ENCODE results near the gene GSTM4. TPM values are rescaled to one million over a fixed set of nuclear protein-coding genes. Genes with fewer than 3 reads are reported as not detected.

GSTM4 gene
- total RNA-seq, 1 experiment from 2014 or later, result 11.9 TPM

- CTCF ChIA-PET, result no interaction called here
- no peaks in the 10 kb centered on the region for H3K9me3 ChIP-seq
- H3K27me3 ChIP-seq (replicated peaks; ENCODE audit: control insufficient read depth, insufficient read depth, low read length), result no peaks in the 10 kb centered on the region
- POLR2A ChIA-PET, result no interaction called here
- DNase-seq, result no peak
- H3K27me3 Mint-ChIP-seq (ENCODE audit: insufficient read depth, unreplicated experiment), result no peaks in the 10 kb centered on the region
- H3K4me1 Mint-ChIP-seq (ENCODE audit: low read depth, unreplicated experiment), result peaks cover 18% of the 10 kb centered on the region
- no peaks in the 10 kb centered on the region for H3K4me1 ChIP-seq
- H3K9me3 Mint-ChIP-seq (ENCODE audit: unreplicated experiment), result no peaks in the 10 kb centered on the region
- no peak overlapping the region for H3K4me3 Mint-ChIP-seq (ENCODE audit: unreplicated experiment)
- no TSS peak for BruUV-seq (replicated peaks)
- TF ChIP-seq CTCF (IDR thresholded peaks at IDR 0.05; ENCODE audit: insufficient read depth in 1 of 2, low read depth in 1 of 2, low read length in 1 of 2, severe bottlenecking in 1 of 2, unreplicated experiment in 1 of 2), result no peak
- H3K4me3 ChIP-seq (ENCODE audit: low read depth, low read length), result no peak overlapping the region
- intact Hi-C loops (cut with micrococcal nuclease; ENCODE audit: unreplicated experiment), result loop anchor here (5.0 kb wide), 1 partner anchor 115 kb away; no protein-coding TSS in a partner anchor
- no peaks in the 10 kb centered on the region for H3K36me3 Mint-ChIP-seq (ENCODE audit: insufficient read depth, unreplicated experiment)
- no peaks in the 10 kb centered on the region for H3K36me3 ChIP-seq (ENCODE audit: control insufficient read depth, insufficient read depth, low read length)
- no peak overlapping the region for H3K27ac Mint-ChIP-seq (ENCODE audit: unreplicated experiment)
These were observed 1.5 kb downstream of the GSTM4 start for GRCh38 chr1:109657395-109657794.

GRCh38 chr1:109657970-109658369 lies 2.1 kb downstream of the GSTM4 start:
- intact Hi-C loops (cut with micrococcal nuclease; ENCODE audit: unreplicated experiment), result loop anchor here (5.0 kb wide), 1 partner anchor 114 kb away; no protein-coding TSS in a partner anchor
- no peaks in the 10 kb centered on the region for H3K9me3 Mint-ChIP-seq (ENCODE audit: unreplicated experiment)
- Histone ChIP-seq H3K4me1 (no peaks in the 10 kb centered on the region), H3K9me3 (no peaks in the 10 kb centered on the region), H3K27me3 (replicated peaks; ENCODE audit: control insufficient read depth, insufficient read depth, low read length) (no peaks in the 10 kb centered on the region), H3K36me3 (ENCODE audit: control insufficient read depth, insufficient read depth, low read length) (no peaks in the 10 kb centered on the region), H3K4me3 (ENCODE audit: low read depth, low read length) (no peak overlapping the region)
- CTCF ChIA-PET, result interaction anchor here (1.0 kb wide), 1 partner anchor 119 kb away, joined by 3 read pairs; no protein-coding TSS in a partner anchor
- POLR2A ChIA-PET, result no interaction called here
- no TSS peak for BruUV-seq (replicated peaks)
- H3K36me3 Mint-ChIP-seq (ENCODE audit: insufficient read depth, unreplicated experiment), result no peaks in the 10 kb centered on the region
- no peak overlapping the region for H3K27ac Mint-ChIP-seq (ENCODE audit: unreplicated experiment)
- H3K4me3 Mint-ChIP-seq (ENCODE audit: unreplicated experiment), result no peak overlapping the region
- peaks cover 16% of the 10 kb centered on the region for H3K4me1 Mint-ChIP-seq (ENCODE audit: low read depth, unreplicated experiment)
- no peak for DNase-seq
- no peak for TF ChIP-seq CTCF (IDR thresholded peaks at IDR 0.05; ENCODE audit: insufficient read depth in 1 of 2, low read depth in 1 of 2, low read length in 1 of 2, severe bottlenecking in 1 of 2, unreplicated experiment in 1 of 2)
- H3K27me3 Mint-ChIP-seq (ENCODE audit: insufficient read depth, unreplicated experiment), result no peaks in the 10 kb centered on the region

GRCh38 chr1:109658533-109659042 lies 2.7 kb downstream of the GSTM4 start:
- Mint-ChIP-seq H3K36me3 (ENCODE audit: insufficient read depth, unreplicated experiment) (no peaks in the 10 kb centered on the region), H3K4me3 (ENCODE audit: unreplicated experiment) (no peak overlapping the region), H3K27ac (ENCODE audit: unreplicated experiment) (no peak overlapping the region), H3K4me1 (ENCODE audit: low read depth, unreplicated experiment) (peaks cover 12% of the 10 kb centered on the region), H3K27me3 (ENCODE audit: insufficient read depth, unreplicated experiment) (no peaks in the 10 kb centered on the region), H3K9me3 (ENCODE audit: unreplicated experiment) (no peaks in the 10 kb centered on the region)
- Histone ChIP-seq H3K27me3 (replicated peaks; ENCODE audit: control insufficient read depth, insufficient read depth, low read length) (no peaks in the 10 kb centered on the region), H3K36me3 (ENCODE audit: control insufficient read depth, insufficient read depth, low read length) (no peaks in the 10 kb centered on the region), H3K9me3 (no peaks in the 10 kb centered on the region), H3K4me1 (no peaks in the 10 kb centered on the region), H3K4me3 (ENCODE audit: low read depth, low read length) (no peak overlapping the region)
- CTCF ChIA-PET, result interaction anchor here (1.0 kb wide), 1 partner anchor 118 kb away, joined by 3 read pairs; no protein-coding TSS in a partner anchor
- TF ChIP-seq CTCF (IDR thresholded peaks at IDR 0.05; ENCODE audit: insufficient read depth in 1 of 2, low read depth in 1 of 2, low read length in 1 of 2, severe bottlenecking in 1 of 2, unreplicated experiment in 1 of 2), result no peak
- intact Hi-C loops (cut with micrococcal nuclease; ENCODE audit: unreplicated experiment), result loop anchor here (5.0 kb wide), 1 partner anchor 114 kb away; no protein-coding TSS in a partner anchor
- no peak for DNase-seq
- no TSS peak for BruUV-seq (replicated peaks)
- POLR2A ChIA-PET, result no interaction called here
